NB4 (cell line): ENCODE data around the gene BAG5.

Source experiments
- MYC ChIP-seq: IDR thresholded peaks from 2 replicates; pipeline ENCODE4 v1.6.1; 2011; ENCODE audit warnings: low read depth, low read length
- POLR2A ChIP-seq: IDR thresholded peaks from 2 replicates; pipeline ENCODE4 v1.6.1; 2011; ENCODE audit warnings: mild to moderate bottlenecking; ENCODE audit not compliant: insufficient read length; ENCODE audit errors: extremely low read depth
- TF ChIP-seq, protein P1 (sequence below): IDR thresholded peaks from one replicate; pipeline ENCODE4 v1.5.1; 2012; ENCODE audit warnings: low read depth, low read length
- TF ChIP-seq, protein P2 (sequence below): IDR thresholded peaks from 2 replicates; pipeline ENCODE4 v1.6.1; 2011; ENCODE audit warnings: low read depth, low read length

DNA sequence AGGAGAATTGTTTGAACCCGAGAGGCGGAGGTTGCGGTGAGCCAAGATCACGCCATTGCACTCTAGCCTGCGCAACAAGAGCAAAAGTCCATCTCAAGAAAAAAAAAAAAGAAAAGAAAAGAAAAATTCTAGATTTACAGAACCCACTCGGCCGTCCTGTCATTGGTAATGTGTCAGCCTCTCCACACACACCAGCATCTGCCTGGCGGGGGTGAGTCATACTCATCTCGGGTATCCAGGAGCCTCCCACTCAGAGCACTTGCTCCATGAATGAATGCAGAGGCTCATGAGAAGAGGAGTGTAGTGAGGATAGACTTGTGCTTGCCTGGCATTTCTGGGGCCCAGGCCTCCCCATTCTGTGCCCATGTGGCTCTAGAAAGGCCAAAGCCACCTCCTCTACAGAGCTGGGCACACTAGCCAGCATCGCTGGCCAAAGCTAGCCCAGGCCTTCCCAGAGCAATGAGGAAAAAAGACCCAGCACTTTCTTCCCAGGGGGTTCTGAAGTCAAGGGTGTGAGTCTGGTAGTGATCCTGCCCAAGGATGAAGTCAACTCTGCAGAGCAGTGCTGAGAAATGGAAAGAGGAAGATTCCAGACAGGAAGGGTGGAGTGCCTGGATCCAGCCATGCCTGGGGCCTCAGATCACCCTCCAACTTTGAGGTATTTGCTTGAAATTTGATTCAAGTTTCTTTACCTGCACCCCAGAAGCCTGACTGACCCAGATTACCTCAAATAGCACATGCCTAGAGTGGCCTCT, 35.3 kb upstream of the BAG5 start:
- TF ChIP-seq, protein P1, sequence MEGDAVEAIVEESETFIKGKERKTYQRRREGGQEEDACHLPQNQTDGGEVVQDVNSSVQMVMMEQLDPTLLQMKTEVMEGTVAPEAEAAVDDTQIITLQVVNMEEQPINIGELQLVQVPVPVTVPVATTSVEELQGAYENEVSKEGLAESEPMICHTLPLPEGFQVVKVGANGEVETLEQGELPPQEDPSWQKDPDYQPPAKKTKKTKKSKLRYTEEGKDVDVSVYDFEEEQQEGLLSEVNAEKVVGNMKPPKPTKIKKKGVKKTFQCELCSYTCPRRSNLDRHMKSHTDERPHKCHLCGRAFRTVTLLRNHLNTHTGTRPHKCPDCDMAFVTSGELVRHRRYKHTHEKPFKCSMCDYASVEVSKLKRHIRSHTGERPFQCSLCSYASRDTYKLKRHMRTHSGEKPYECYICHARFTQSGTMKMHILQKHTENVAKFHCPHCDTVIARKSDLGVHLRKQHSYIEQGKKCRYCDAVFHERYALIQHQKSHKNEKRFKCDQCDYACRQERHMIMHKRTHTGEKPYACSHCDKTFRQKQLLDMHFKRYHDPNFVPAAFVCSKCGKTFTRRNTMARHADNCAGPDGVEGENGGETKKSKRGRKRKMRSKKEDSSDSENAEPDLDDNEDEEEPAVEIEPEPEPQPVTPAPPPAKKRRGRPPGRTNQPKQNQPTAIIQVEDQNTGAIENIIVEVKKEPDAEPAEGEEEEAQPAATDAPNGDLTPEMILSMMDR = no peak
- TF ChIP-seq POLR2A (no peak), MYC (no peak)
- TF ChIP-seq, protein P2, sequence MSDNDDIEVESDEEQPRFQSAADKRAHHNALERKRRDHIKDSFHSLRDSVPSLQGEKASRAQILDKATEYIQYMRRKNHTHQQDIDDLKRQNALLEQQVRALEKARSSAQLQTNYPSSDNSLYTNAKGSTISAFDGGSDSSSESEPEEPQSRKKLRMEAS = no peak
